BE2C (cell line): ENCODE data around the gene SH3RF3.

Experiments used
- DNase-seq: peaks from one replicate; pipeline ENCODE4 v3.0.0-alpha.2; 2020
- H3K27me3 ChIP-seq: fragments of 250-450 bp; sonication (Bioruptor Pico); 2 replicates; pipeline ENCODE4 v1.5.1; 2020; ENCODE audit warnings: mild to moderate bottlenecking
- H3K36me3 ChIP-seq: fragments of 250-450 bp; sonication (Bioruptor Pico); 2 replicates; pipeline ENCODE4 v1.5.1; 2020; ENCODE audit warnings: mild to moderate bottlenecking
- H3K4me1 ChIP-seq: fragments of 250-450 bp; sonication (Bioruptor Pico); 2 replicates; pipeline ENCODE4 v1.5.1; 2020
- H3K4me3 ChIP-seq: 2 replicates; pipeline ENCODE4 v1.5.1; 2011; ENCODE audit warnings: low read depth, low read length
- H3K9me3 ChIP-seq: fragments of 250-450 bp; sonication (Bioruptor Pico); 2 replicates; pipeline ENCODE4 v1.5.1; 2020
- TF ChIP-seq, protein P1 (sequence below): IDR thresholded peaks from 2 replicates; pipeline ENCODE4 v1.5.1; 2012; ENCODE audit warnings: mild to moderate bottlenecking, low read depth, low read length

Gene SH3RF3

DNA sequence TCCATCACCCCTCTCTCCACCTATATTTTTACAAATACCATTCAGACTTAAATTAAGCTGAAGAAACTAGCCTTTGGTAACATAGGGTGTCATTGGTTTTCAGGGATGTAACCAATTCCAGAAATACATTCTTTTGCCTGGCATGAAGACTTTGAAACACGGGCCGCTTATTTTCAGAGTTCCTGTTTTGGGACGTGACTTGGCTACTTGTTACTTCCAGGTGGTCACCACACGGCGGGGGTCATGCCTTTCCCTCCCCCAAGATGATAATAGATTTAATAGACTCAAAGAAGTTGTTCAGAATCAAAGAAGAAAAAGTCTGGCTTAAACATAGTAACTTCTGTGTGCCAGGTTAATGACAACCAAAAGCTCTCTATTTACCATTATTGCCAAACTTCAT, 374.2 kb downstream of the SH3RF3 start:
- Histone ChIP-seq H3K36me3 (no peaks in the 10 kb centered on the region), H3K9me3 (no peaks in the 10 kb centered on the region), H3K4me1 (no peaks in the 10 kb centered on the region), H3K4me3 (no peak overlapping the region), H3K27me3 (no peaks in the 10 kb centered on the region)
- DNase-seq = no peak
- TF ChIP-seq, protein P1, sequence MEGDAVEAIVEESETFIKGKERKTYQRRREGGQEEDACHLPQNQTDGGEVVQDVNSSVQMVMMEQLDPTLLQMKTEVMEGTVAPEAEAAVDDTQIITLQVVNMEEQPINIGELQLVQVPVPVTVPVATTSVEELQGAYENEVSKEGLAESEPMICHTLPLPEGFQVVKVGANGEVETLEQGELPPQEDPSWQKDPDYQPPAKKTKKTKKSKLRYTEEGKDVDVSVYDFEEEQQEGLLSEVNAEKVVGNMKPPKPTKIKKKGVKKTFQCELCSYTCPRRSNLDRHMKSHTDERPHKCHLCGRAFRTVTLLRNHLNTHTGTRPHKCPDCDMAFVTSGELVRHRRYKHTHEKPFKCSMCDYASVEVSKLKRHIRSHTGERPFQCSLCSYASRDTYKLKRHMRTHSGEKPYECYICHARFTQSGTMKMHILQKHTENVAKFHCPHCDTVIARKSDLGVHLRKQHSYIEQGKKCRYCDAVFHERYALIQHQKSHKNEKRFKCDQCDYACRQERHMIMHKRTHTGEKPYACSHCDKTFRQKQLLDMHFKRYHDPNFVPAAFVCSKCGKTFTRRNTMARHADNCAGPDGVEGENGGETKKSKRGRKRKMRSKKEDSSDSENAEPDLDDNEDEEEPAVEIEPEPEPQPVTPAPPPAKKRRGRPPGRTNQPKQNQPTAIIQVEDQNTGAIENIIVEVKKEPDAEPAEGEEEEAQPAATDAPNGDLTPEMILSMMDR = no peak

DNA sequence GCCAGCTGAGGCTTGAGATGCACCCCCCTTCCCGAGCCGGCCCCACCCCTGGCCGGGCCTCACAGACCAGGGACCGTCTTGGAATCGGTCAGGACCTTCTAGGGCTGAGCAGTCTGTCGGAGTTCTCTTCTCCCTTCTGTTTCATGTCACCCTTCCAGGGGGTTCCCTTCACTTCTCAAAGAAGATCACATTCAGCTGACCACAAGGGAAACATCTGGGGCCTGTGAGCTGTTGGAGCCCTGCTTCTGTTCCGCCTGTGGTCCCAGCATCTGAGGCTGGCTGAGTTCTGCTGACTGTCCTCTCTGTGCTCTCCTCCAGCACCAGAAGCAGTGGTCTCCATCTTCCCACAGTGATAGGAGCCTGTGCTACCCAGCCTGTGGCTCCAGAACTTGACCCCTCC, 378.2 kb downstream of the SH3RF3 start:
- TF ChIP-seq, protein P1 = no peak
- no peak for DNase-seq
- Histone ChIP-seq H3K27me3 (no peaks in the 10 kb centered on the region), H3K9me3 (no peaks in the 10 kb centered on the region), H3K4me1 (no peaks in the 10 kb centered on the region), H3K36me3 (no peaks in the 10 kb centered on the region), H3K4me3 (no peak overlapping the region)

DNA sequence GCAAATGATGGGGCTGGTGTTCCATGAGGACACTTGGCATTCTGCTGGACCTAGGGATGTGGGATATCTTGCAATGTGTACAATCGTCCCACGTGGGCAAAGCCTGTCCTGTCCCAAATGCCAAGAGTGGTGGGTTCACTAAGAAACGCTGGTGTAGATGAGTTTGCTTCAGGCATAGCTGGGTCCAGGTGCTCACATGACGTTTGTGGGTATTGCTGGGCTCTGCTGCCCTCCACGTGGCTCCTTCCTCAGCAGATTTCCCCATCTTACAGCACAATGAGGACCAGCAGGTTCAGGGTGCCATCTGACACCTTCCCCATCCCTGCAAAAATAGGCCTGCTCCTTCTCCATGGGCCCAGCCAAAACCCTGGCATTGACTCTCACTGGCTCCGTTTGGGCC, 378.8 kb downstream of the SH3RF3 start:
- DNase-seq = no peak
- TF ChIP-seq, protein P1 = no peak
- H3K4me1 ChIP-seq = no peaks in the 10 kb centered on the region

DNA sequence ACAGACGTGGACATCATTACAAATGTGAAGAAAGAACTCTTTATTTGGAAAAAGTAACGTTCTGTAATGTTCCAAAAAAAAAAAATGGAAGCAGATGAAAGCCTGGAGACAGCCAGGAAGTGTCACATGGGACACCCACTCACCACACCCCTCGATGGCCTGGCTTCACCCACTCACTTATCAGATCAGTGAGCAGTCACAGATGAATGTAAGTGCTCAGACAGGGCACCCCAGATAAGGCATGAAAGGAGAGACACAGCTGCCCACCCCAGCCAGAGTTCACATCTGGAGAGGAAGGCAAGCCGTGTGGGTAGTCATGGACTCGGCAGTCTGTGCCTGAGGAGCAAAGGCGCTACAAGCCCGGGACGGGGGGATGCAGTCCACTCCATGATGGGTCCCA, 379.6 kb downstream of the SH3RF3 start:
- H3K4me1 ChIP-seq = no peaks in the 10 kb centered on the region
- no peaks in the 10 kb centered on the region for H3K36me3 ChIP-seq
- TF ChIP-seq, protein P1 = no peak
- DNase-seq = no peak
- no peaks in the 10 kb centered on the region for H3K27me3 ChIP-seq
- no peaks in the 10 kb centered on the region for H3K9me3 ChIP-seq
- no peak overlapping the region for H3K4me3 ChIP-seq

More for the DNA sequence above, 378.8 kb downstream of the SH3RF3 start:
- no peaks in the 10 kb centered on the region for H3K36me3 ChIP-seq
- no peak overlapping the region for H3K4me3 ChIP-seq
- H3K27me3 ChIP-seq = no peaks in the 10 kb centered on the region
- H3K9me3 ChIP-seq = no peaks in the 10 kb centered on the region

DNA sequence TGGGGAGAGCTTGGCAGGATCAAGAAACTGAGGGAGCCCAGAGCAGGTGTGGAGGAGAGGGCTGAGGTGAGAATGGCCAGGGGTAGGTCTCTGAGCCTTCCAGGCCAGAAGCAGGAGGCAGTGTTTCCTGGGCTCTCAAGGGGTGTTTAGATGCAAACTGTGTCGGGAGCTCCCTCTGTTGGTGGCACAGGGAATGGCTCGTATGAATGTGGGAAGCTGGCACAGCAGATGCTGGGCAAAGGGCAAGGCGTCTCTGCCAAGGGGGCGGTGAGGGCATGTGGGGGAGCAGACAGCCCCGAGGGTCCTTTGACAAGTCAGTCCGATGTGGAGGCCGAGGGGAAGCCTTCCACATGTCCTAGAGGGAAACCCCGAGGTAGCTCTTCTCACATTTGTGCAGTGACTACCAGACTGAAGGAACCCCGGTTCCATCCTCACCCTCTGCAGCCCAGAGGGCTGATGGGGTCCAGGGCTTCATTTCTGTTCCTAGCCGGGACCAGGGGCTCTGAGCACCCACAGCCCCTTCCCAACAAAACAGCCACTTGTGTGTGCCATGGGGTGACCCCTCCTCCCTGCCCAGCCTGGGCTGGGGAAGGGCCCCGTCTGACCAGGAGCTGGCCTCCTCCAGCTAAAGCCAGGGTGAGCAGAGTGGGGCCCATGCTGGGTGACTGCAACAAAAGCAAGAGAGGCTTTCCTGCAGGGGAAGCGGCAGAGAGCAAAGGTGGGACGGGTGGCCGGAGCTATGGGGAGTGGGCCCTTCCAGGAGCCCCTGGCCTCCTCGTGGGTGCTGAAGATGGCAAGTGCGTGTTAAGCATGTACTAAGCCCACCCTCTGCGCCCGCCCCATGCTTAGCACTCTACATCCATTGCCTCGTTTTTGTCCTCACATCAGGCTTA, 381.4 kb downstream of the SH3RF3 start:
- Histone ChIP-seq H3K27me3 (no peaks in the 10 kb centered on the region), H3K4me3 (no peak overlapping the region), H3K4me1 (no peaks in the 10 kb centered on the region), H3K9me3 (no peaks in the 10 kb centered on the region), H3K36me3 (no peaks in the 10 kb centered on the region)
- peak; percentile 46 for DNase-seq
- TF ChIP-seq, protein P1 = peak; percentile 78

DNA sequence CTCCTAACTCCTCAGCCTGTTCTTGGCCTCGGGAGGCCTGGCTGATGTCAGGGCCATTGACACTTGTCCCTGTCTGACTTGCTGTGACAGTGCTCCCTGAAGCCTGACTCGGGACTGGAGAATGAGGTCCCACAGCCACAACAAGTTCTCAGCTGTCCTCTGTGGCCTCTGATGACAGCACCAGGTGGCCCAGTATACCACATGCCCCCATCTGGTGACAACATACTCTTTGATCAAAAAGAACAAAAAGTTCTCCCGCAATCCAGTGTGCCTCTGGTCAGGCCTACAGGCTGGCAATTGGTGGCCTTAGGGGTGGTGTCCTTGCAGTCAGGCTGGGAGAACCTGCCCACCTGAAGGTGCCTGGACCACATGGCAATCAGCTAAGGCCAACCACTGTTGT, 382.2 kb downstream of the SH3RF3 start:
- TF ChIP-seq, protein P1 = no peak

More for the DNA sequence above, 382.2 kb downstream of the SH3RF3 start:
- Histone ChIP-seq H3K27me3 (no peaks in the 10 kb centered on the region), H3K4me3 (no peak overlapping the region), H3K9me3 (no peaks in the 10 kb centered on the region), H3K36me3 (no peaks in the 10 kb centered on the region), H3K4me1 (no peaks in the 10 kb centered on the region)
- DNase-seq = no peak
